ENCODE measurements around the gene PPP1R13L.
"Not testable (repeated sequence)": the region's sequence is repeated elsewhere in the genome, so short reads cannot be mapped to it uniquely, and the experiment has no call there.

PPP1R13L gene

GRCh38 chr19:45439190-45439568, 34.3 kb upstream of the PPP1R13L start:
- H3K9me2 ChIP-seq (replicated peaks; ENCODE audit: control insufficient read depth, low read length) = no peaks in the 10 kb centered on the region
- TF ChIP-seq, protein P1, sequence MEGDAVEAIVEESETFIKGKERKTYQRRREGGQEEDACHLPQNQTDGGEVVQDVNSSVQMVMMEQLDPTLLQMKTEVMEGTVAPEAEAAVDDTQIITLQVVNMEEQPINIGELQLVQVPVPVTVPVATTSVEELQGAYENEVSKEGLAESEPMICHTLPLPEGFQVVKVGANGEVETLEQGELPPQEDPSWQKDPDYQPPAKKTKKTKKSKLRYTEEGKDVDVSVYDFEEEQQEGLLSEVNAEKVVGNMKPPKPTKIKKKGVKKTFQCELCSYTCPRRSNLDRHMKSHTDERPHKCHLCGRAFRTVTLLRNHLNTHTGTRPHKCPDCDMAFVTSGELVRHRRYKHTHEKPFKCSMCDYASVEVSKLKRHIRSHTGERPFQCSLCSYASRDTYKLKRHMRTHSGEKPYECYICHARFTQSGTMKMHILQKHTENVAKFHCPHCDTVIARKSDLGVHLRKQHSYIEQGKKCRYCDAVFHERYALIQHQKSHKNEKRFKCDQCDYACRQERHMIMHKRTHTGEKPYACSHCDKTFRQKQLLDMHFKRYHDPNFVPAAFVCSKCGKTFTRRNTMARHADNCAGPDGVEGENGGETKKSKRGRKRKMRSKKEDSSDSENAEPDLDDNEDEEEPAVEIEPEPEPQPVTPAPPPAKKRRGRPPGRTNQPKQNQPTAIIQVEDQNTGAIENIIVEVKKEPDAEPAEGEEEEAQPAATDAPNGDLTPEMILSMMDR (IDR thresholded peaks at IDR 0.05; ENCODE audit: low read depth, low read length, poor library complexity, severe bottlenecking) = no peak
- no peak for TF ChIP-seq EZH2phosphoT487 (IDR thresholded peaks at IDR 0.05; ENCODE audit: borderline replicate concordance, low read length)
- peak overlapping the region; percentile 75 for H3K4me3 ChIP-seq (ENCODE audit: low read length)
- peak overlapping the region; percentile 60 for H3K27ac ChIP-seq (ENCODE audit: low read depth, low read length)
- no peaks in the 10 kb centered on the region for H4K20me1 ChIP-seq (ENCODE audit: control insufficient read depth, insufficient read depth, low read depth, low read length)
- peak overlapping the region; percentile 69 for H3K4me2 ChIP-seq (ENCODE audit: low read length)
- no peaks in the 10 kb centered on the region for H3K36me3 ChIP-seq (ENCODE audit: control insufficient read depth, low read length)
- no peaks in the 10 kb centered on the region for H3K27me3 ChIP-seq (ENCODE audit: control insufficient read depth, low read length)
- H3F3A ChIP-seq (ENCODE audit: control insufficient read depth, insufficient read depth) = peaks cover 26% of the 10 kb centered on the region
- H3K9me3 ChIP-seq (ENCODE audit: control insufficient read depth, insufficient read depth, low read length) = no peaks in the 10 kb centered on the region
- H3K4me1 ChIP-seq (ENCODE audit: control insufficient read depth, low read length) = peaks cover 38% of the 10 kb centered on the region
- no peaks in the 10 kb centered on the region for H3K79me2 ChIP-seq (ENCODE audit: control insufficient read depth, low read length)

DNA sequence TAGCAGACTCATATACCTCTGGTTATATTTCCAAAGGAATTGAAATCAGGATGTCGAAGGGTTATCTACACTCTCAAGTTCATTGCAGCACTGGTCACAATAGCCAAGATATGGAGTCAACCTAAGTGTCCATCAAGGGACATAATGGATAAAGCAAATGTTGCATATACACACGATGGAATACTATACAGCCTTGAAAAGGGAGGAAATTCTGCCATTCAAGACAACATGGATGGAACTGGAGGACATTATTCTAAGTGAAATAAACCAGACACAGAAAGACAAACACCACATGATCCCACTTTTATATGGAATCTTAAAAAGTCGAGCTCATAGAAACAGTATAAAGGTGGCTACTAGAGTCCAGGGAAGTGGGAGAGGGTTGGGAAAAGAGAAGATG, 32.5 kb upstream of the PPP1R13L start:
- TF ChIP-seq, protein P1 (IDR thresholded peaks at IDR 0.05; ENCODE audit: low read depth, low read length, poor library complexity, severe bottlenecking) = no peak
- no peak for TF ChIP-seq EZH2phosphoT487 (IDR thresholded peaks at IDR 0.05; ENCODE audit: borderline replicate concordance, low read length)
- no peak overlapping the region for H3K4me3 ChIP-seq (ENCODE audit: low read length)
- peaks cover 21% of the 10 kb centered on the region for H3K4me1 ChIP-seq (ENCODE audit: control insufficient read depth, low read length)
- H3K36me3 ChIP-seq (ENCODE audit: control insufficient read depth, low read length) = no peaks in the 10 kb centered on the region
- H3K4me2 ChIP-seq (ENCODE audit: low read length) = no peak overlapping the region
- H3K27me3 ChIP-seq (ENCODE audit: control insufficient read depth, low read length) = no peaks in the 10 kb centered on the region
- H3K27ac ChIP-seq (ENCODE audit: low read depth, low read length) = no peak overlapping the region
- H3K79me2 ChIP-seq (ENCODE audit: control insufficient read depth, low read length) = no peaks in the 10 kb centered on the region
- H4K20me1 ChIP-seq (ENCODE audit: control insufficient read depth, insufficient read depth, low read depth, low read length) = no peaks in the 10 kb centered on the region
- H3K9me2 ChIP-seq (replicated peaks; ENCODE audit: control insufficient read depth, low read length) = no peaks in the 10 kb centered on the region
- no peaks in the 10 kb centered on the region for H3K9me3 ChIP-seq (ENCODE audit: control insufficient read depth, insufficient read depth, low read length)
- H3F3A ChIP-seq (ENCODE audit: control insufficient read depth, insufficient read depth) = peaks cover 18% of the 10 kb centered on the region

GRCh38 chr19:45432543-45432942, 27.7 kb upstream of the PPP1R13L start:
- not testable (repeated sequence) for H3K27ac ChIP-seq (ENCODE audit: low read depth, low read length); H3K36me3 ChIP-seq (ENCODE audit: control insufficient read depth, low read length); H3K9me3 ChIP-seq (ENCODE audit: control insufficient read depth, insufficient read depth, low read length); H3F3A ChIP-seq (ENCODE audit: control insufficient read depth, insufficient read depth); H3K9me2 ChIP-seq (replicated peaks; ENCODE audit: control insufficient read depth, low read length); H3K27me3 ChIP-seq (ENCODE audit: control insufficient read depth, low read length); H3K79me2 ChIP-seq (ENCODE audit: control insufficient read depth, low read length); H4K20me1 ChIP-seq (ENCODE audit: control insufficient read depth, insufficient read depth, low read depth, low read length); H3K4me2 ChIP-seq (ENCODE audit: low read length); H3K4me3 ChIP-seq (ENCODE audit: low read length)
- peaks cover 15% of the 10 kb centered on the region for H3K4me1 ChIP-seq (ENCODE audit: control insufficient read depth, low read length)

- not testable (repeated sequence) for H3K79me2 ChIP-seq (ENCODE audit: control insufficient read depth, low read length); H3K4me3 ChIP-seq (ENCODE audit: low read length); H3K4me2 ChIP-seq (ENCODE audit: low read length); H3F3A ChIP-seq (ENCODE audit: control insufficient read depth, insufficient read depth); H4K20me1 ChIP-seq (ENCODE audit: control insufficient read depth, insufficient read depth, low read depth, low read length); H3K9me2 ChIP-seq (replicated peaks; ENCODE audit: control insufficient read depth, low read length); H3K9me3 ChIP-seq (ENCODE audit: control insufficient read depth, insufficient read depth, low read length); H3K36me3 ChIP-seq (ENCODE audit: control insufficient read depth, low read length); H3K27ac ChIP-seq (ENCODE audit: low read depth, low read length); H3K27me3 ChIP-seq (ENCODE audit: control insufficient read depth, low read length)
- peaks cover 25% of the 10 kb centered on the region for H3K4me1 ChIP-seq (ENCODE audit: control insufficient read depth, low read length)
Measured at GRCh38 chr19:45431008-45431407, 26.1 kb upstream of the PPP1R13L start.

DNA sequence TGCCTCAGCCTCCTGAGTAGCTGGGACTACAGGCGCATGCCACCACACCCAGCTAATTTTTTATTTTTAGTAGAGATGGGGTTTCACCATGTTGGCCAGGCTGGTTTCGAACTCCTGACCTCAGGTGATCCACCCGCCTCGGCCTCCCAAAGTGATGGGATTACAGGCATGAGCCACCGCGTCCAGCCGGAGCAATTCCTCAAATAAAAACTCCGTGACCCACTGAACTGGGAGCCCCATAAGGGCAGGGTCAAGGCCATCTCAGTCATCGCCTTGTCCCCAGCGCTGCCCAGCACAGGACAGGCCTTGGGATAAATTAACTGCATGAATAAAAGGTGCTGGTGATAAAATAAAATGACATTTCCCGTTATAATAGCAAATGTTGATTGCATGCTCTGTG, 25.0 kb upstream of the PPP1R13L start:
- H3K4me2 ChIP-seq (ENCODE audit: low read length); H4K20me1 ChIP-seq (ENCODE audit: control insufficient read depth, insufficient read depth, low read depth, low read length); H3K9me2 ChIP-seq (replicated peaks; ENCODE audit: control insufficient read depth, low read length); H3K79me2 ChIP-seq (ENCODE audit: control insufficient read depth, low read length); H3K36me3 ChIP-seq (ENCODE audit: control insufficient read depth, low read length); H3F3A ChIP-seq (ENCODE audit: control insufficient read depth, insufficient read depth); H3K27me3 ChIP-seq (ENCODE audit: control insufficient read depth, low read length); H3K9me3 ChIP-seq (ENCODE audit: control insufficient read depth, insufficient read depth, low read length); H3K27ac ChIP-seq (ENCODE audit: low read depth, low read length); H3K4me3 ChIP-seq (ENCODE audit: low read length): not testable (repeated sequence)
- H3K4me1 ChIP-seq (ENCODE audit: control insufficient read depth, low read length) = peaks cover 32% of the 10 kb centered on the region
